SH-SY5Y (cell line): ENCODE measurements around the gene TRIM9.

Source experiments
- GATA2 ChIP-seq: IDR thresholded peaks from 2 replicates; pipeline ENCODE4 v1.6.1; 2011; ENCODE audit warnings: mild to moderate bottlenecking, low read depth, low read length
- GATA3 ChIP-seq: IDR thresholded peaks from 2 replicates; pipeline ENCODE4 v1.6.1; 2011; ENCODE audit warnings: low read depth, mild to moderate bottlenecking, low read length, moderate library complexity

TRIM9 gene

GRCh38 chr14:51104467-51104866 lies 9.6 kb upstream of the TRIM9 start:
- TF ChIP-seq GATA3, result no peak
- no peak for TF ChIP-seq GATA2

- TF ChIP-seq GATA2 (no peak), GATA3 (no peak)
Measured at GRCh38 chr14:51097287-51097686, 2.4 kb upstream of the TRIM9 start.

GRCh38 chr14:51096870-51097269 lies 2.0 kb upstream of the TRIM9 start:
- TF ChIP-seq GATA3 (no peak), GATA2 (no peak)

- TF ChIP-seq GATA2, result no peak
- TF ChIP-seq GATA3, result no peak
Measured at GRCh38 chr14:51095854-51096823, 1.2 kb upstream of the TRIM9 start.

- TF ChIP-seq GATA2, result no peak
- no peak for TF ChIP-seq GATA3
Measured at GRCh38 chr14:51094282-51094821, 553 bp downstream of the TRIM9 start.

- TF ChIP-seq GATA3 (no peak), GATA2 (no peak)
Measured at GRCh38 chr14:51093371-51094281, 1.3 kb downstream of the TRIM9 start.

GRCh38 chr14:51092965-51093364 lies 1.9 kb downstream of the TRIM9 start:
- TF ChIP-seq GATA2, result no peak
- no peak for TF ChIP-seq GATA3

- TF ChIP-seq GATA3, result no peak
- no peak for TF ChIP-seq GATA2
Measured at GRCh38 chr14:51089278-51089677, 5.6 kb downstream of the TRIM9 start.

- no peak for TF ChIP-seq GATA2
- no peak for TF ChIP-seq GATA3
Measured at GRCh38 chr14:51087031-51087441, 7.9 kb downstream of the TRIM9 start.

- no peak for TF ChIP-seq GATA3
- TF ChIP-seq GATA2, result no peak
Measured at GRCh38 chr14:51086044-51086443, 8.9 kb downstream of the TRIM9 start.

GRCh38 chr14:51084962-51085361 lies 9.9 kb downstream of the TRIM9 start:
- no peak for TF ChIP-seq GATA3

GRCh38 chr14:51084507-51084906 lies 10.4 kb downstream of the TRIM9 start:
- no peak for TF ChIP-seq GATA3
- TF ChIP-seq GATA2, result no peak

GRCh38 chr14:51082349-51082748 lies 12.6 kb downstream of the TRIM9 start:
- TF ChIP-seq GATA2 (no peak), GATA3 (no peak)

- TF ChIP-seq GATA3 (no peak), GATA2 (no peak)
Measured at GRCh38 chr14:51081712-51082111, 13.2 kb downstream of the TRIM9 start.
